ENCODE measurements around the gene KCNT2.
A peak's percentile ranks its signal among the peaks of the same experiment; 100 is the strongest.

KCNT2 gene

GRCh38 chr1:196403803-196404690 lies 204.2 kb downstream of the KCNT2 start:
- DNase-seq (ENCODE audit: insufficient read length, low spot score) (no peak), FAIRE-seq (peak; percentile 29)
- TF ChIP-seq CTCF (IDR thresholded peaks at IDR 0.05; ENCODE audit: insufficient read depth, missing control alignments): no peak

GRCh38 chr1:196401891-196402290 lies 206.3 kb downstream of the KCNT2 start:
- no peak for FAIRE-seq
- TF ChIP-seq CTCF (IDR thresholded peaks at IDR 0.05; ENCODE audit: insufficient read depth, missing control alignments): no peak
- no peak for DNase-seq (ENCODE audit: insufficient read length, low spot score)

- no peak for DNase-seq (ENCODE audit: insufficient read length, low spot score)
- peak; percentile 46 for FAIRE-seq
- TF ChIP-seq CTCF (IDR thresholded peaks at IDR 0.05; ENCODE audit: insufficient read depth, missing control alignments): no peak
Observed at GRCh38 chr1:196401452-196401833, 206.8 kb downstream of the KCNT2 start.

- FAIRE-seq (peak; percentile 58), DNase-seq (ENCODE audit: insufficient read length, low spot score) (no peak)
- no peak for TF ChIP-seq CTCF (IDR thresholded peaks at IDR 0.05; ENCODE audit: insufficient read depth, missing control alignments)
Observed at GRCh38 chr1:196400478-196401451, 207.5 kb downstream of the KCNT2 start.

GRCh38 chr1:196399713-196400112 lies 208.5 kb downstream of the KCNT2 start:
- TF ChIP-seq CTCF (IDR thresholded peaks at IDR 0.05; ENCODE audit: insufficient read depth, missing control alignments): no peak
- FAIRE-seq (peak; percentile 16), DNase-seq (ENCODE audit: insufficient read length, low spot score) (no peak)

GRCh38 chr1:196393742-196394141 lies 214.5 kb downstream of the KCNT2 start:
- FAIRE-seq (peak; percentile 41), DNase-seq (ENCODE audit: insufficient read length, low spot score) (no peak)
- no peak for TF ChIP-seq CTCF (IDR thresholded peaks at IDR 0.05; ENCODE audit: insufficient read depth, missing control alignments)
